HG03520 (cell line): Measurements from ENCODE around the gene C1QTNF4.
"Not testable (repeated sequence)": the region's sequence is repeated elsewhere in the genome, so short reads cannot be mapped to it uniquely, and the experiment has no call there.

ENCODE experiments used
- ATAC-seq: cut with Tn5 transposase; IDR thresholded peaks from one replicate; pipeline ENCODE4 v1.9.1; 2021; ENCODE audit warnings: mild to moderate bottlenecking, moderate library complexity; ENCODE audit not compliant: unreplicated experiment

C1QTNF4 gene

DNA sequence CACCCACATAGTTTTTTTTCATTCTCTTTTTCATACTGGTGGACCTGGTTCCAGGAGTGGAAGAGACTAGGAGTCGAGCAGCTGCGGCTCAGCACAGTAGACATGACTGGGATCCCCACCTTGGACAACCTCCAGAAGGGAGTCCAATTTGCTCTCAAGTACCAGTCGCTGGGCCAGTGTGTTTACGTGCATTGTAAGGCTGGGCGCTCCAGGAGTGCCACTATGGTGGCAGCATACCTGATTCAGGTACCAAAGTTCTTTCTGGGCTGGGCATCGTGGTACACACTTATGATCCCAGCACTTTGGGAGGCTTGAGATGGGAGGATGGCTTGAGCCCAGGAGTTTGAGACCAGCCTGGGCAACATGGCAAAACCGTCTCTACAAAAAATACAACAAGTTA is 24.6 kb downstream of the C1QTNF4 start:
- no peak for ATAC-seq

DNA sequence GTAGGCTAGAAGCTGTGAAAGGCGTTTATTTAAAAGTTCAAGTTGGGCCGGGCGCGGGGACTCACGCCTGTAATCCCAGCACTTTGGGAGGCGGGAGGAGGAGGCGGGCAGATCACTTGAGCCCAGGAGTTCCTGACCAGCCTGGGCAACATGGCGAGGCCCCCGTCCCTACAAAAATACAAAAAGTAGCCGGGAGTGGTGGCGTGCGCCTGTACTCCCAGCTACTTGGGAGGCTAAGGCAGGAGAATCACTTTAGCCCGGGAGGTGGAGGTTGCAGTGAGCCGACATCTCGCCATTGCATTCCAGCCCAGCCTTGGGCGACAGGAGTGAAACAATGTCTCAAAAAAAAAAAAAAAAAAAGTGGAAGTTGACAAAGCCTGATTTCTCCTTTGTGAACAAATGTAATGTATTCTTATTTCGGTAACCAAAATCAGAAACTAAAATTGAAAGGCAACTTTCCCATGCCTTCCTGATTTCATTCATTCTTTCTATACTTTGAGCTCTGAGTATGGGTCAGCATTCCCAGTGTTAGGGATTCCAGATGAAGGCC is 28.0 kb downstream of the C1QTNF4 start:
- no peak for ATAC-seq

- peak; percentile 79 for ATAC-seq
These were observed 28.7 kb downstream of the C1QTNF4 start, which contains the start of gene PTPMT1 for GRCh38 chr11:47565340-47566148. Gene PTPMT1 (plus strand): TSS chr11:47565599. CDS start chr11:47565623, 24 bp downstream.

DNA sequence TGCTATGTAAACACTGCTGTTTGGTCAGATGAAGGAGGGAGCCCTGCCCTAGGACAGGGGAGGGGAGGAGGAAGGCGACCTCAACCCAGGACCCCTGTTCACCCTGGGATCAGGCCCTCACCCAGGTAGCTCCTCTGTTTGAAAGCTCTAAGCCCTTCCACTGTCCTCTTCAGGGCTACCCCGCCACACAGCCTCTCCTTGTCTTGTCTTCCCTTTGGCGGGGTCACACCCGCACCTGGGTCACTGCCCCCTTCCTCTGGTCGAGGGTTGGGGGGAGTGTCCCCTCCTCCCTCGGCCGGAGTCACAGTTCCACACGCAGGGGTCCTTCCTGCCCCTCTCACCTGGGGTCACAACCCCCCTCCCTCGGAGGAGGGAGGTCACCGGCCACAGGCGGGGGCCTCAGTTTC is 29.3 kb downstream of the C1QTNF4 start:
- ATAC-seq = peak; percentile 16

- not testable (repeated sequence) for ATAC-seq
These were observed 29.8 kb downstream of the C1QTNF4 start for GRCh38 chr11:47564366-47564765.

DNA sequence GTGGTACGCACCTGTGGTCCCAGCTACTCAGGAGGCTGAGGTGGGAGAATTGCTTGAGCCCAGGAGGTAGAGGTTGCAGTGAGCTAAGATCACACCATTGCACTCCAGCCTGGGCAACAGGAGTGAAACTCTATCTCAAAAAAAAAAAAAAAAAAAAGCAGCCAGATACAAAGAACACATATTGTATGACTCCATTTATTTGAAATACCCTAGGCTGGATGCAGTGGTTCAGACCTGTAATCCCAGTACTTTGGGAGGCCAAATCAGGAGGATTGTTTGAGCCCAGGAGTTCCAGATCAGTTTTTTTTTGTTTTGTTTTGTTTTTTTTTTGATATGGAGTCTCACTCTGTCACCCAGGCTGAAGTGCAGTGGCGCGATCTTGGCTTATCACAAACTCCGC is 31.8 kb downstream of the C1QTNF4 start:
- not testable (repeated sequence) for ATAC-seq

GRCh38 chr11:47560426-47560825 is 33.8 kb downstream of the C1QTNF4 start:
- ATAC-seq = no peak

- ATAC-seq = no peak
These were observed 35.5 kb downstream of the C1QTNF4 start for GRCh38 chr11:47558695-47559094.

DNA sequence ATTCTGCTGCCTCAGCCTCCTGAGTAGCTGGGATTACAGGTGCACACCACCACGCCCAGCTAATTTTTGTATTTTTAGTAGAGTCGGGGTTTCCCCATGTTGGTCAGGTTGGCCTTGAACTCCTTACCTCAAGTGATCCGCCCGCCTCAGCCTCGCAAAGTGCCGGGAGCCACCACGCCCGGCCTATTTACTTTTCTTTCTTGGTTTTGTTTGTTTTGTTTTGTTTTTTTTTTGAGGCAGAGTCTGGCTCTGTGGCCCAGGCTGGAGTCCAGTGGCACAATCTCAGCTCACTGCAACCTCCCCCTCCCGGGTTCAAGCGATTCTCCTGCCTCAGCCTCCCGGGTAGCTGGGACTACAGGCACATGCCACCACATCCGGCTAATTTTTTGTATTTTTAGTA is 37.2 kb downstream of the C1QTNF4 start:
- not testable (repeated sequence) for ATAC-seq

DNA sequence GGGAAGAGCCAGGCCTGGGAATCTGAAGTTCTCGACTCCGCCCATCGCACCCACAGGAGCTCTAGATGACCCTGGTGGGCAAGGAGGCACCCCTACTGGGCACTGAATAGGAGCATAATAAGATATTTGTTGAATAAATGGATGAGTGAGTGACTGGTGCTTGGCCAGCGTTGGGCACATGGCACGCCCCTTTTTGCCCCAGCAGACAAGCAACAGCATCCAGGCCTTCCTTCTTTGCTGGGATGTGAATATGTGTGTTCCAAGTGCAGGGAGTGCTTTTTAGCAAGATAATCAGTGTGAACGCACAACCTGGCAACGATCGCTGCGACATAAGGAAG is 40.8 kb downstream of the C1QTNF4 start:
- ATAC-seq = peak; percentile 26

DNA sequence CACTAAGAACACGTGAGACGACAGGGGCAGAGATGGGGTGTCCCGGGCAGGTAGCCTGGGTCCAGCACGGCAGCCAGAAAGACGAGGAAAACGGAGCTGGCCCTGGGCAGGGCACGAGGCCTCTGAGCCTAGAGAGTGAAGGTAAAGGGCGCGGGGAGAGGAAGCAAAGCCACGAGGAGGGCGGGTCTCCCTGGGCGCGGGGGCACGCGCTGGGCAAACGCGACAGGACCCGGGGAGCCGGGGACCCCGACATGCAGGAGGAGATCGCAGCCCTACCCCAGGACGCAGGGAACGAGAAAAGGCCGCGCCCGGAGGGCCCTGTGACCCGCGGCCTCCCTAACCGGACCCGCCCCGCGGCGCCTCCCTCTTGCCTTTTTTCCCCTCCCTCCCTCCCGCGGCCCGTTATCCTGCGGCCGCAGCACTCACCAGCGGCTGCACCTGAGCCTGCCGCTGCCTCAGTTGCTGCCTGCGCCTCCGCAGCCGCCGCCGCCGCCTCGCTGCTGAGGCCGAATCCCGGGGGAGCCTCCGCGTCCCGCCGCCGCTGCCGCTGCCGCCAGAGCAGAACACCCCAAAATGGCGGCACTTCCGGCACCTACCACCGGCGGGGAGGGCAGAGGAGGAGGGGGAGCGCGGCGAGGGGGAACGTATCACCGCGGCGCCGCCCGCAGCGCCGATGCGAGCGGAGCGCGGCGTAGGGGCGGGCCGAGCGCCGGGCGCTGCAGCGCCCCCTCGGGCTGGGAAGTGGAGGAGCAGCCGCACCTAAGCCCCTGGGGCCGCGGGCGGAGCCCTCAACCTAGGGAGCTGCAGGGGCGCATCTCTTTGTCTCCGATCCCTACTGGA is 41.4 kb downstream of the C1QTNF4 start, which contains the start of gene CELF1:
Gene CELF1, minus strand, starts transcription at position 567 of the 840 bp plus-strand sequence. CDS start 53,609 bp downstream, outside the sequence.
- ATAC-seq = peak; percentile 91

DNA sequence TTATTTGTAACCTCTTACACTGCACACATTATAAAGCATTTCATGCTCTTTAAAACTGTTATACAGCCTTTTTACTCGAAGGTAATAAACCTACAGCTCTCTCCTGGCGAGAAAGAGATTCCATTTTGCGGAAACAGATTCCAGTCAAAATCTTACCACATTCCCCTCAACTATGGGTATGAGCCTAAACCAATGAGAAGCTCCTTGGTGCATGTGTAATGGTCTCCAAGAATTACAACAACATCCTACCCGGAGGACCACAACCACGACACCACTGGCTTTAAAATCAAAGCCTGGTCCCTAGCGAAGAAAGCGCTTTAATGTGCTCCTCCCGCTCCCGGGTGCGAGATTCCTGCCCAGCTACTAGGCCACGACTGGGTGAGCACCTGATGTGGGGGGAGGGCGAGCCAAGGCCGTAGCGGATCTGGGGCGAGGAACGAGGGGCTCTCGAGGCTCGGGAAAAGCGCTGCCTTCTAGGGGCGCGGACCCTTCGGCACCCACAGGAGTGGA is 42.1 kb downstream of the C1QTNF4 start:
- no peak for ATAC-seq

DNA sequence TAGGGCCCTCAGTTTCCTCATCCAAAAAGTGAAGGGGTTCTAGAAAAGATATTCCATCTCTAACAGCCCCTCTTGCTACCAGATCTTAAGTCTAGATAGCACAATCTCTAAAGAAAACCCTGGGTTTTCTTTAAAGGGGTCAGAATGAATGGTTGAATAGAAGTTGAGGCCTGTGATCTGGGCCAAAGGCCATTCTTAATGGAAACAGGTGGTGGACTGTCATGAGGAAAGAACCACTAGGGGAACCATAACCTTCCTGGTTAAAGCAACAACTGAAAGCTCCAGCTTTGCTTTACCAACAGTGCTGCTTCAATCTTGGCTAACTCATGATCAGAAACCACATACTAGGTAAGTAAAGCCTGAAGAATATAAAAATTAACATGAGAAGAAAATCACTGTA is 43.1 kb downstream of the C1QTNF4 start:
- no peak for ATAC-seq

GRCh38 chr11:47550288-47551047 is 43.7 kb downstream of the C1QTNF4 start:
- ATAC-seq = no peak

DNA sequence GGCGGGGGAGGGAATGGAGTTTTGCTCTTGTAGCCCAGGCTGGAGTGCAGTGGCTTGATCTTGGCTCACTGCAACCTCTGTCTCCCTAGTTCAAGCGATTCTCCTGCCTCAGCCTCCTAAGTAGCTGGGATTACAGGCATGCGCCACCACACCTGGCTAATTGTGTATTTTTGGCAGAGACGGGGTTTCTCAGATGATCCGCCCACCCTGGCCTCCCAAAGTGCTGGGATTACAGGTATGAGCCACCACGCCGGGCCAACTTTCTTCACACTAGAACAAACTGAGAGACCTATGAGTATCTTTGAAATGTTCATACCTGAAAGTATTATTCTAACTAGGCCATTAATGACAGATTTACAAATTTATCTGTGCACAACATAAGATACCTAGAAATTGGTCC is 47.9 kb downstream of the C1QTNF4 start:
- ATAC-seq = not testable (repeated sequence)

DNA sequence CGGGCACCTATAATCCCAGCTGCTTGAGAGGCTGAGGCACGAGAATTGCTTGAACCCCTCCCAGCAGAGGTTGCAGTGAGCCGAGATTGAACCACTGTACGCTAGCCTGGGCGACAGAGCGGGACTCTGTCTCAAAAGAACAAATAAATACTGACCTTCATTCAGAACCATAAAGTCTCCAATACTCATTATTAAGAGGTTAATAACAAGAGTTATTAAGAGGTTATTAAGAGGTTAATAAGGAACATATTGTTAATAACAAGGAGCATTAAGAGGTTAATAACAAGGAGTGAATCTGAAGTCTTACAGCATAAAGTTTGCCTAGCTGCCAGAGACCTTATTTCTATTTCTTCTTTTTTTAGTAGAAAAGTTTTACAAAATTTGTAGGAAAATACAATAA is 48.9 kb downstream of the C1QTNF4 start:
- ATAC-seq = no peak

- no peak for ATAC-seq
These were observed 53.1 kb downstream of the C1QTNF4 start for GRCh38 chr11:47541070-47541469.

DNA sequence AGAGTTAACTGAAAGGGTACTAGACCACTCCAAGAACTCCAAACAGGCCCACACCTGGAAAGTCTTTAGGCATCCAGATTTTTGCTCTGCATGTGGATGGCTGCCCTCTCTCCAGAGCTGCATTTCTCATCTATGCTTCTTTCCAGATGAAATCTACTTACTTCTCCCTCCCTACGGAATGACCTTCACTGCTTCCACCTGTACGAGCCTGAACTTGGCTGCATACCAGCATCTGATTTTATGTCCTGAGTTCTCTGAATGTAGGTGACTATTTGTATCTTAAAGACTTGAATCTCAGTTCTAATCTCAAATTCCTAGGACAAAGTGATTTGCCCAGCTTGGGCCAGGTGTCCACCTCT is 54.6 kb downstream of the C1QTNF4 start:
- no peak for ATAC-seq
